ENCODE data around the gene SULT4A1.

The SULT4A1 gene

DNA sequence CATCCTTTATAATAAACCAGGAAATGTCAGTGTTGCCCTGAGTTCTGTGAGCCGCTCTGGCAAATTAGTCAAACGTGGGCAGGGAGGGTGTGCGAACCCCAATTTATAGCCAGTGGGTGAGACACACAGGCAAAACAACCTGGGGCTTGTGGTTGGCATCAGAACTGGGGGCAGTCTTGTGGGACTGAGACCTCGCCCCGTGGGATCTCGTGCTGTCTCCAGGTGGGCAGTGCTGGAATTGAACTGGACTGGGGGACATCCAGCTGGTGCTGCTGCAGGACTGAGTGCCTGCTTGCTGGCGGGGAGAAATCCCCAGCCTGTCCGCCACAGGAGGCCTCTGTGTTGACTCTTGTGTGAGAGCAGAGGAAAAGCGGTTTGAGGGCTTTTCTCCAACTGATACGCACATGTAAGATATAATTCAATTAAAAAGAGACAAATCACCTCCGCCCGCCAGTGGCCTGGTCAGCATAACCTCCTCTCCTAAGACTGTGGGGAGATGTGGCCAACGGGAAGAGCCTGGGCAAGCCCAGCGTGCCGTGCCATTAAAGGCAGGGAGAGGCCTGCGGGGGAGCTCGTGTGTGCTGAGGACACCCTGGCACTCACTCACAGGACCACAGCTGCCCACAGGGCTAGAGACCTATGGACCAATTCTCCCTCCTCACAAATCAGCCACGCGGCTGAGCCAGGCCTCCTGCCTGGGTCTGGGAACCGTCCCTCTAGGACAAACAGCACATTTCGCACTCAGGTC, 18.4 kb downstream of the SULT4A1 start:
- no peak for DNase-seq

GRCh38 chr22:43841742-43842141, 20.6 kb downstream of the SULT4A1 start:
- DNase-seq, result no peak

DNA sequence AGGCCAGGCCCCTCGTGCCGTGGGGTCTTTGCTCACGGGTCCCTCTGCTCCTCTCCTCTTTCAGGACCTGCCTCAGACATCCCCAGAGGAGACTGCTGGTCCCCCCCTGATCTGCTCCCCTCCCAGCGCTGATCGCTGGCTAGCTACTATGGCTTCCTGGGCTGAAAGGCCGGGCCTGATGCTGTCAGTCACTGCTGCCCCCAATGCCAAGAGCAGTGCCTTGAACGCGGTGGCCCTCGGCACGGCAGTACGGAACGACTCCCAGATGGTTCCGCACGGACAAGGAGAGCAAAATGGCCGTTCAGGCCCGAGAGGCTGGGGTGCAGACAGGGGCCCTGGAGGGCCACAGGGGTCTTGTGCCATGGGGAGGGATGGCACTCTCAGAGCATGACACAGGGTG, 21.5 kb downstream of the SULT4A1 start:
- no peak for DNase-seq

- no peak for DNase-seq
Measured at GRCh38 chr22:43840431-43840830, 21.9 kb downstream of the SULT4A1 start.

- no peak for DNase-seq
Measured at GRCh38 chr22:43839781-43840180, 22.5 kb downstream of the SULT4A1 start.

DNA sequence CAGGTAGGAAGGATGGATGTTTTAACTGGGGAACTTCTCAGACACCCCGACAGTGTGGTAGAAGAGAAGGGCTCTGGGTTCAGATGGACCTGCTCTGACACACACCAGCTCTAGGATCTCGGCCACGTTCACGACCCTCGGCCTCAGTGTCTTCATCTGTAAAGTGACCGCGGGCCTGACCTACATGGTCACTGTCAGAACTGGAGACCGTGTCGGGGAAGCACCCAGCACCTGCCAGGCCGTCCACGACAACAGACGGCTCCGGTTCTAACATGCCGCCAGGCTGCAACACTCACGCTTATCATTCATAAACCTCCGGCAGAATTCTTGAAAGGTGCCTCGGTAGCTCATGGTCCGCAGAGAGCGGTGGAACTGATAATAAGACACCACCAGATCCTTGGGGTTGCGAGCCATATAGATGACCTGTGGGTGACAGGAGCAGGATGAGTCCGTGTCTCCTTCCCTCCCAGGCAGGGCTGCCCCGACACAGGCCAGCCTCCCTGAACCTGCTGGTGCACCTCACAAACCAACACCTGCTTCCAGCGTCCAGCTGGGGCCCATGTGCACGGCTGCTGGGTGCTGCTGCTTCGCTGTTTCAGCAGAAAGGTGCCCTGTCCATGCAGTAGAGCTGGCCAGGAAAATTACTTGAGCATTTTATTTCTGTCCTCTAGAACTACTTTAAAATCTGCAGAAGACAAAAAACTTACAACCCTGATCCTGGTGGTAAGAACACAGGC, 23.6 kb downstream of the SULT4A1 start:
- no peak for DNase-seq

DNA sequence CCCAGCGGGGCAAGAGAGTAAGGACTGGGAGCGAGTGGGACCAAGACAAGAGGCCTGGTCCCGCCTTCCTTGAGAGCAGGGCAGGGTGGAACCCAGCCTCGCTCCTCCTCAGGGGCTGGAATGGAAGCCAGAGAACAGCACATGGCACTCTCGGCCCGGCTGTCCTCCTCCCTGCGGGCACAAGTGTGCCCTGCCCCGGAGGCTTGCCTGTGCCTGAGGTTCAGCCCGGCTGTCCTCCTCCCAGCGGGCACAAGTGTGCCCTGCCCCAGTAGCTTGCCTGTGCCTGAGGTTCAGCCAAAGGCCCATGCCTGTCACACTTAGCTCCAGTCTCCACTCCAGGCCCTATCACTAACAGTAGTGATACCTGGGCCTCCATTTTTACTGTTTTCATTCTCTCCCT, 24.2 kb downstream of the SULT4A1 start:
- DNase-seq, result no peak

DNA sequence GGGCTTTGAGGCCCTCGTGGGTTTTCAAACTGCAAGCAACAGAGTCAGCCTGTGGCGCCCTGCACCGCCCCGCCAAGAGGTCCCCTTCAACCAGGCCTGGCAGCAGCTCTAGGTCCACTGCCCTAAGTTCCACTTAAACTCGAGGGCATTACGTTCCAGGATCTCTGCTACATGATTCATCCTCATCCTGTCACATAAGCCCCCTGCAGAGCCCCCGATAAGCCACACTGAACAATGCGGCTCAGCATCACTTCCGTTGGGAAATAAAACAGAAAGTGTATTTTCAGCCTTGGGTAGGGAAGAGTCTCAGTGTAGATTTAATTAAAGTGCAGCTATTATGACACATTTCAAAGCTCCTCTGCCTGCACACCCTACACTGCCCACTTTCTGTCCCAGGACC, 24.6 kb downstream of the SULT4A1 start:
- DNase-seq, result no peak

DNA sequence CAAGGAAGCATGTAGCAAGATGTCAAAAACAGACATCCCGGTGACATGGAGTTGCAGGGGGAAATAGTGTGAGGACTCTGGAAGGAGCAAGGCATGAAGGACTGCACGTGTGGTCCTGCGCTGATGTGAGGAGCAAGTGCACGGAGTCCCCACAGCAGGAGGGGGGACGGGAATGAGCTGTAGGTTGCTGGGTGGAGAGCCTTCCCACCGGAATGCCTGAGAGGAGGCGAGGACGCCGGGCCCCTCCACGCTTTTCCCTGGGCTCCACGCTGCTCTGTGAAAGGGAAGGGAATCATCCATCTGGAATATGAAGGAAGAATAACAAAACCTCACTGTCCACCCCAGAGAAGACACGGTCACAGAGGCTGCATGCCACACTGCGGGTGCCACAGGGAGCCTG, 26.6 kb downstream of the SULT4A1 start:
- DNase-seq, result no peak

GRCh38 chr22:43835166-43835565, 27.1 kb downstream of the SULT4A1 start:
- no peak for DNase-seq

- no peak for DNase-seq
Measured at GRCh38 chr22:43833286-43834240, 28.8 kb downstream of the SULT4A1 start.

GRCh38 chr22:43832393-43833265, 29.7 kb downstream of the SULT4A1 start:
- no peak for DNase-seq

GRCh38 chr22:43831561-43832392, 30.5 kb downstream of the SULT4A1 start:
- DNase-seq, result no peak

DNA sequence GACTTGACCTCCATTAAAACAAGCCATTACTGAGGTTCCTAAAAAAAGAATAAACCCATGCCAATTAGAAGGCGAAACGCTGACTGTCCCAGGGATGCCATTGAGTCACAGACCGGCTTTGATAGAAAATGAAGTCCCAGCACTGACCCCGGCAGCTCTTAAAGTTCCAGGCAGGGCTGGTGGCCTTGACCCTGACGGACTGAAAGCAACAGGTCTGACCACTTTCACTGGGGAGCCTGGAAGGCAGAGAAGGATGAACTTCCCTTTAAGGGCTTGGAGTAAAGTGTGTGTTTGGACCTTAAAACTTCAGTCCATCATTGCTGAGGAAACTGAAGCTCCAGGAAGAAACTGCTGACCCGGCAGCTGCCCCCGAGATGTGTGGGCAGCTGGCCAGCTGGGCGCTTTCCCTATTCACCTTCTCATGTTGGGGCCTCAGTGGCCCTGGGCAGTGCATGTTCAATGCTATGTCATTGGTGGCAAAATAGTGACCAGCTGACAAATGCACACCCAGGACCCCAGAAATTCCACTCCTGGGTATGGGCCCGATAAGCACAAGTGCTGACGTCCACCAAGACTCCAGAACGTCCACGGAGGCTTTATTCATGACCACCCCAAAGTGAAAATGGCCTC, 31.3 kb downstream of the SULT4A1 start:
- no peak for DNase-seq

DNA sequence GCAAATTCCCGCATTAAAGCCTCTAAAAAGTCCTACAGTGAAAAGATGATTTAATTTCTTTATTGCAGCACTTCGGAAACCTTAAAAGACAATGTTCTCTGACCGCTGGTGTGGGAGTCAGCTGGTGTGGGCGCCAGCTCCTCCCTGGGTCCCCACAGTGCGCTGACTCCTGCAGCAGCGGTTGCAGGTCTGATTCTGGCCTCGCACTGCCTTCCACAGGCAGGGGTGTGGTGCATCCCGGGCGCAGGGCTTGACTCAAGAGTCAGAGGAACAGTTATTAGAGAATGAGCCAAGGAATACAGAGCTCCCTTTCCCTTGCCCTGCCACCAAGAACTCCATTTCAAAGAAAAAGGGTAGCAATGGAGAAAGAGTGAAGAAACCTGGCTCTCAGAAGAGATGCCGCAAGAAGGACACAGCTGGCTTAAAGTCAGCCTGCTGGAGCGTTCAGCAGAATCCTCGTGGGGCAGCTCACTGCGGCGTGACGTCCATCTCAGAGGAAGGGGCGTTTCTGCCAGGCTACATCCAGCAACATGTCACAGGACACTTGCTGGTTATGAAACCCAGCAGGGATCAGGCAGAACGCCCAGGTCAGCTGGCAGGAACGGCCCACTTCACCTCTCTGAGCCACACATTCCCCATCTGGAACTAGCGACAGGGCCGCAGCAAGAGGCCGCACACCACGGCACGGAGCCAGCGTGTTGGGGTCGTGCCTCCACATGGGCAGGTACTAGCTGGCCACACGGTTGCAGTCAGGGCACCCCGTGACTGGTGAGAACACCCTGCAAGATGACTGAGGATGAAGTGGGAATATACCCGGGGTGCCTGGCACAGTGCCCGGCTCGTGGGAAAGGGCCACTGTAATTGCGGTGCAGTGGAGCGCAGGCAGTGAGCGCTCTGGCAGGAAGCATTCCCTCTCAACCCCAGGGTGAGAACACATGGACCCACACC, 32.1 kb downstream of the SULT4A1 start:
- DNase-seq, result no peak

DNA sequence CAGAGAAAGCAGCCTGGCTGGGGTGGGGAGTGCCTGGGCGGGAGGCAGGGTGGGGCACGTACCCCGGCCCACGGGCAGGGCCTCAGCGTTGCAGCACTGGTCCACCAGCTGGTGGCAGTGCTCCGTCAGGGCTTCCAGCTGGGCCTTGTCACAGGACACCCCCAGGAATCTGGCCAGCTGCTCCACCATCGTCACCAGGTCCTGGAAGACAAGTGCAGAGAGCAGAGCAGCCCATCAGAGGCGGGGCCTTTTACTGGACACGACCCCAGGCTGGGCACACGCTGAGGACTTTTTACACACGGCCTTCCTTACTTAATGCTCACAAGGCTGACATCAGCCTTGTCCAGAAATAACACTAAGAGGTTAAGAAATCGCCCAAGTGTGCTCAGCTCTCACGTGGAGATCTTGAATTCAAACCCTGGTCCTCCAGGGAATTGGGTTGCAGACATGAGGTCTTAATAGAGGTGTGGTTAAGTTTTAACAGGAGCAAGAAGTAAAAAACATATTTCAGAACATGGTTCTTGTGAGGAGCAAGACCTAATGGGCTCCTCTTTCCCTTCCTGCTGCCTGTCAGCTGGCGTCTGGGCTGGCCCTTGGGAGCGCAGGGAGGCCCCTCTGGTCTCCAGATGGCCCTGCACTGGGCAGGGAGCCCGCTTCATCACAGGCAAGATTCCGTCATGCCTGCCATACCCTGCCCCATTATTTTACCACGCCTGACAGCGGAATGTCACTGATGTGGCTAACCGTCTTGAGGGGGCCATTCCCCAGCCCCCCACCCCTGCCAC, 33.1 kb downstream of the SULT4A1 start:
- no peak for DNase-seq

GRCh38 chr22:43828725-43828997, 33.7 kb downstream of the SULT4A1 start:
- DNase-seq, result no peak

DNA sequence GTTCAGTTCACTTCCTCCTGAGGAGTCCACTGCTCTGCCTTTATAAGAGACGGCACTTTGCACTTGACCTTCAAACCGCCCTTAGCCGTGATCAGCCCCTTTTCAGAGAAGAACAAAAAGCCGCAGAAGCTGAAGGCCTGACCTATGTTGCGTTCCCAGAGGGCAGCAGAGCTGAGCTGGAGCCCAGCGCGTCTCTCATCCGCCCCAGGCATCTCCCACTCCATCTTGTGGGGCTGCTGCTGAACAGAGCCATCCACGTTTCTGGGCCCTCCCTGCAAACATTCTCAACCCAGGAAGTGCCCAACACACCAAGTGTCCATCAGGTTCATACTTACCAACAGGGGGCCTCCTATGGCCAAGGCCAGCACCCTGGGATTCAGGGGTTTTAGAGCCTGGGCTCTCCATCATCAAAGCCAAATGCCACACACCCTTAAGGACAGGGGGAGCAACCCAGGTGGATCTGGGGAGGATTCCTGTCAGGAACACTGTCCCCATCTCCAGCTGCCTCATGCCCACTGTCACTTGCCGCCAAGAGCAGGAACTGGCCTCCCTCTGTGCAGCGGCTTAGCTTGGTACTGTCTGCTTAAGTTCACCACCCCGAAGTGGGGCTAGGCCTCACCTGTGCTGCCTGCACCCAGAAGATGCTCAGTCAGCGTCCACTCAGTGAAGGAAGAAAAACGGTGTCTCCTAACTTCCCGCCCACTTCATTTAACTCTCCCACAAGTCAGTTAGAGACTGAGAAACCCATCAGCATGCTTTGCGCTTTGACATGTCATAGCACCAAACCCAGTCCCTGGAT, 34.2 kb downstream of the SULT4A1 start:
- no peak for DNase-seq

Data from NCI-H82 (cell line).